Central memory CD4-positive, alpha-beta T cell (primary cell): ENCODE data around the gene EMILIN2.

Source experiments
- DNase-seq: peaks from one replicate; pipeline ENCODE4 v3.0.0; 2022

Gene EMILIN2

GRCh38 chr18:2879889-2880288, 33.1 kb downstream of the EMILIN2 start:
- no peak for DNase-seq

- DNase-seq, result no peak
Observed at GRCh38 chr18:2880473-2880872, 33.7 kb downstream of the EMILIN2 start.

GRCh38 chr18:2881088-2881839, 34.5 kb downstream of the EMILIN2 start:
- DNase-seq, result no peak

DNA sequence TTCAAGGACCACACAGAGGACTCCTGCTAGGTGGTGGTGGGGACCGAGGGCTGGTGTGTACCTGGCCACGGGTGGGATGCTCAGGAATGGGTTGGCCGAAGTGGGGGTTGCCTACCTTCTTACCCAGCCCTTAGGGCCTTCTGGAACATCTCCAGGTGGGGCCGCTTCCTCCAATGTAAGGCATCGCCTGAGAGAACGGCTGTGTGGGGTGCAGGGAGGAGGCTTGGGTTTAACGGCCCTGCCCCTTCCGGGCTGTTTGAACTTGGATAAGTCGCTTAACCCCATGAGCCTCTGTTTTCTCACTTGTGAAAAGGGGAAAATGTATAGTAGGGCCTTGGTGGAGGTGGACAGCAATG, 35.0 kb downstream of the EMILIN2 start:
- DNase-seq, result peak; percentile 43

GRCh38 chr18:2882201-2882600, 35.4 kb downstream of the EMILIN2 start:
- DNase-seq, result no peak

- DNase-seq, result peak; percentile 53
Observed at GRCh38 chr18:2883076-2883735, 36.4 kb downstream of the EMILIN2 start.

GRCh38 chr18:2884706-2885285, 38.0 kb downstream of the EMILIN2 start:
- DNase-seq, result no peak

DNA sequence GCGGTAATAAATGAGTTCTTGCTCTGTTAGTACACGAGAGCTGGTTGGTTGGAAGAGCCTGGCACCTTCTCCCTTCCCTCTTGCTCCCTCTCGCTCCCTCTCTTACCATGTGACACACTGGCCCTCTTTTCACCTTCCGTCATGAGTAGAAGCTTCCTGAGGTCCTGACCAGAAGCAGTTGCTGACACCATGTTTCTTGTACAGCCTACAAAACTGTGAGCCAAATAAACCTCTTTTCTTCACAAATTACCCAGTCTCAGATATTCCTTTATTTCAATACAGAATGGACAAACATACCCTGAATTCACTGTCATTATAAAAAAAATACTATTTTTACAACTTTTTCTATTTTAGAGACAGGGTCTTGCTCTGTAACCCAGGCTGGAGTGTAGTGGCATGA, 40.7 kb downstream of the EMILIN2 start:
- no peak for DNase-seq

GRCh38 chr18:2889761-2890192, 43.0 kb downstream of the EMILIN2 start:
- DNase-seq, result peak; percentile 82

DNA sequence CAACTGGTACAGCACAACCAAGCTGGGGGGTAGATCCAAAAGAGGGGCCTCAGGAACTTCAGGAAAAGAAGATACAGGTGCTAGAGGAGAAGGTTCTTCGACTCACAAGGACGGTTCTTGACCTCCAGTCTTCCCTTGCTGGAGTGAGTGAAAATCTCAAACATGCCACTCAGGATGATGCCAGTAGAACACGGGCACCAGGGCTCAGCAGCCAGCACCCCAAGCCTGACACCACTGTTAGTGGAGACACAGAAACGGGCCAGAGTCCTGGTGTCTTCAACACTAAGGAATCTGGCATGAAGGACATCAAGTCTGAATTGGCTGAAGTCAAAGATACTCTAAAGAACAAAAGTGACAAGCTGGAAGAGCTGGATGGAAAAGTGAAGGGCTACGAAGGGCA, 43.8 kb downstream of the EMILIN2 start:
- DNase-seq, result no peak

- peak; percentile 48 for DNase-seq
Observed at GRCh38 chr18:2891526-2892431, 45.0 kb downstream of the EMILIN2 start.

DNA sequence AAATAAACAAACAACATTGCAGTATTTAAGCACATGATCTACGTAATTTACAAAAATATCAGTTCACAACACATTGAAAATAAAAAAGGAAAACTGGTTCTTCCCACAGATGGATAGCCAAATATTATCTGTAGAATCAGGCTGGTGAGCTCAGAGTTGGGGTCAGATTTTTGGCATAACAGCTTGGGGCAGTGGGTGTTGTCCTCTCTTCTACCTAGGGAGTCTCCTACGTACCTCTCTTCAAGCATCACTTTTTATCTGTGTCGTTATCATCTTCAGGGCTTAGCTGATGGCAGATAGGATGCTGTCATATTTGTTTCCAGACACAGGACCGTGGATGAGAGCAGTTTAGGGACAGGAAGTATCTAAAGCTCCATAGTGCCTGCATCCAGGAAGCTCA, 46.2 kb downstream of the EMILIN2 start:
- DNase-seq, result peak; percentile 28

- DNase-seq, result no peak
Observed at GRCh38 chr18:2893676-2894075, 46.9 kb downstream of the EMILIN2 start.

DNA sequence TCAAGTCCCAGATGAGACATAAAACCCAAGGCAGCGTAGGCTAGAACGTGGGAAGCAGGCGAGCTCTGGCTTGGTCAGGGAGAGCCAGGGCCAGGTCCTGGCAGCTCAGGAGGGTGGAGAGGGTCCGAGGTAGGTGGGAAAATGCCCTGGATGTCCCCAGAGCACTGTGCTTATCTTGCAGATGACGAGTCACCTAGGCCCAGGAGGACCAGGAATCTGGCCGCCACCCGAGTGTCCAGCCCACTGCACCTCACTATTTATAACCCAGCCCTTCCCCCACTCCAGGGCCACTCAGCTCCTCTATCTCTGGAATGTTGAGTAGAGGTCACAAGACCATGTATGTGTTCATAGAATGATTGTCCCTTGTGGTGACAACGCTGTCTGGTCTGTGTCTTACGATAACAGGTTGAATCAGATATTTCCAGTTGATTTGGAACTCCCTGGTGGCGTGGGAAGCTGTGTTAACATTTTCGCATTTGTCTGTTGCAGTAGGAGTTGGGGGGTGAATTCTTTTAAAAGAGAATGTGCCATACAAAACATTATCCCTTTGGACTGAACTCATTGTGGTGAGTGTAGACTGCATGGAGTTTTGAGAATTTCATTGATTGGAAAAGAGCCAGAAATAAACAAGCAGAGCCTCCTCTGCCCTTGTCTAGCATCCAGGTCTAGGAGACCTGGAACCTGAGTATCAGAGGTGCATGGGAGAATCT, 47.5 kb downstream of the EMILIN2 start:
- no peak for DNase-seq

DNA sequence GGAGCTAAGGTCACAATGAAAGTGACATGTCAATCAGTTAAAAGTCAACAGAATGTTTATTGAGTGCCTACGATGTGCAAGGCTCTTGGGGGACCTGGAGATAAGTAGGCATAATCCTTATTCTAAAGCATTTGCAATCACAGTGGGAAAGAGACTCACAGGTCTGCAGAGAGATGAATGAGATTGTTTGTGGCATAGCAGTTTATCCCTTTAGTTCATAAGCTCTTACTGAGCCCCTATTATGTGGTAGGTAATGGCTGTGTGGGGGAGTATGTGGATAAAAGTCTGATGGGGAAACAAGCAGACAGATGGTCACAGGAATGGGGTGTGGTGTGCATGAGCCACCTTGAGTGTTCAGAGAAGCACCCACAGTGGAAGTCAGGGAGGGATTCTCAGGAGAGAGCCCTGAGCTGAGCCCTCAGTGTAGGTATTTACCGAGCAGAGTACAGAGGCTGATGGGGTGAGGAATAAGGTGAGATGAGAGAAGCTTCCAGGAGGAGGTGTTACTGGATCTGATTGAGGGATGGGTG, 48.1 kb downstream of the EMILIN2 start:
- no peak for DNase-seq

- DNase-seq, result no peak
Observed at GRCh38 chr18:2895391-2895790, 48.6 kb downstream of the EMILIN2 start.

GRCh38 chr18:2896990-2897389, 50.2 kb downstream of the EMILIN2 start:
- no peak for DNase-seq

GRCh38 chr18:2897448-2898185, 50.8 kb downstream of the EMILIN2 start:
- no peak for DNase-seq

- DNase-seq, result no peak
Observed at GRCh38 chr18:2898186-2898640, 51.4 kb downstream of the EMILIN2 start.

GRCh38 chr18:2900684-2901422, 54.0 kb downstream of the EMILIN2 start:
- no peak for DNase-seq
